DMS53 treated with DMSO at 0.1 percent for 48 hours (cell line): ENCODE data around the gene TMIGD1.
A peak's percentile ranks its signal among the peaks of the same experiment; 100 is the strongest.
"Not testable (repeated sequence)": the region's sequence is repeated elsewhere in the genome, so short reads cannot be mapped to it uniquely, and the experiment has no call there.

ENCODE experiments used
- DNase-seq: peaks from one replicate; lab custom pipeline; 2025; ENCODE audit not compliant: unreplicated experiment; lab: John Stamatoyannopoulos, UW

The TMIGD1 gene

DNA sequence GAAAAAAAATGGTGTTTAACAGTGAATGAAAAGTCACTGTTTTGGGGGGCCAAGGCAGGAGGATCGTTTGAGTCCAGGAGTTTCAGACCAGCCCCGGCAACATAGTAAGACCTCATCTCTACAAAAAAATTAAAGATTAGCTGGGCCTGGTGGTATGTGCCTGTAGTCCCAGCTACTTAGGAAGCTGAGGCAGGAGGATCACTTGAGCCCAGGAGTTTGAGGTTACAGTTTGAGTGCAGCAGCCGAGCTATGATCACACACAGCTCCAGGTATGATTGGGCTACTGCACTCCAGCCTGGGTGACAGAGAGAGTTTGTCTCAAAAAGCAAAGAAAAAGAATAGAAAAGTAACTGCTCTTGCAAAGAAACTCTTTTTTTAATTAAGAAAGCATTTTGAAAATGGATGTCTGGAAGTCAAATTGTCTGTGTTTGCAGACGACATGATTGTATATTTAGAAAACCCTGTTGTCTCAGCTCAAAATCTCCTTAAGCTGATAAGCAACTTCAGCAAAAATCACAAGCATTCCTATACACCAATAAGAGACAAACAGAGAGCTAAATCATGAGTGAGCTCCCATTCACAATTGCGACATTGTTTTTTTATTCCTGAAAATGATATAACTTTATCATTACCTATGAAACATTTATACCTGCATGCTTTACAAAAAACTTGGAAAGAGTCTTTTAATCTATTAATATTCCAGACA is 24.4 kb upstream of the TMIGD1 start:
- no peak for DNase-seq

DNA sequence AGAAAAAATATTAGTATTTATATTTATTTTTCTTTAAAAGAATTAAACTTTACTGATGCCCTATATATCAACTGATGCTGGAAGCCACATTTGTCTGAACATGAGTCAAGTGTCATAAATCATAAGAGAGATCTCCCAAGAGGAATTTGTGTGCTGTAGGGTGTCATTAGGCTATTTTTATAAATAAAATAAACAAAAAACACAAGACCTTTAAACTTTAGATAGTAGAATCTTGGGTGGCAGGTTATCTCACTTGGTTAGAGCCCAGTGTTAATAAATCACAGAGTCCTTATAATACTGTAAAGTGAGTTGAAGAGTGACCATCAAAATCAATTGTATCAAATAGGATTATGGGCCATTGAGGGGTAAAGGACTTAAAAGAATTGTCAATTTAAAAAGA is 23.6 kb upstream of the TMIGD1 start:
- no peak for DNase-seq

DNA sequence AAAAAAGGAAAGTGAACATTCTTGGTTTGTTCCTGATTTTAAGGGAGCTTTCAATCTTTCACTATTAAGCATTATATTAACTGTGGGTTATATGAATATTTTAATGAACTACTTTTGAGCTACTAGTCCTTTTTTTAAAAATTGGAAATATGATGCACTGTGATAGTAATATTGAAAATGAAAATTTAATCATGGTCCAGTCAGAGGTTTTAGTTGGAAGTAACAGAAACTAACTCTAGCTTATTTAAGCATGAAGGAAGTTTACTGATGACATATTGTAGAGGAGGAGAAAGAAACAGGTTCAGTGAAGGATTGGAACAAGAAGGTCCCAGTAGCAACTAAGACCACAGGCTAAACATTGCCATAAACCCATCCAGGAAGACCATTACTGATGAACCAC is 20.8 kb upstream of the TMIGD1 start:
- DNase-seq = no peak

DNA sequence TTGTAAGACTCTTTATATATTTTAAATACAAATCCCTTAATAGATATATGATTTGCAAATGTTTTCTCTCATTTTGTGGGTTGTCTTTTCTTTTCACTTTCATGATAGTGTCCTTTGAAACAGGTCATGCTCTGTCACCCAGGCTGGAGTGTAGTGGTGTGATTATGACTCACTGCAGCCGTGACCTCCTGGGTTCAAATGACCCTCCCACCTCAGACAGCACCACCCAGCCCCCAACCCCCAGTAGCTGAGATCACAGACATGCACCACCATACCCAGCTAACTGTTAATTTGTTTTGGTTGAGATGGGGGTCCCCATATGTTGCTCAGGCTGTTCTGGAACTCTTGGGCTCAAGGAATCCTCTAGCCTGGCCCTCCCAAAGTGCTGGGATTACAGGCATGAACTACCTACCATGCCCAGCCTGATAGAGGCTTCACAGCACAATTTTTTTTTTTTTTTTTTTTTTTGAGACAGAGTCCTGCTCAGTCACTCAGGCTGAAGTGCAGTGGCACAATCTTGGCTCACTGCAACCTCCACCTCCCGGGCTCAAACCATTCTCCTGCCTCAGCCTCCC is 18.5 kb upstream of the TMIGD1 start:
- no peak for DNase-seq

DNA sequence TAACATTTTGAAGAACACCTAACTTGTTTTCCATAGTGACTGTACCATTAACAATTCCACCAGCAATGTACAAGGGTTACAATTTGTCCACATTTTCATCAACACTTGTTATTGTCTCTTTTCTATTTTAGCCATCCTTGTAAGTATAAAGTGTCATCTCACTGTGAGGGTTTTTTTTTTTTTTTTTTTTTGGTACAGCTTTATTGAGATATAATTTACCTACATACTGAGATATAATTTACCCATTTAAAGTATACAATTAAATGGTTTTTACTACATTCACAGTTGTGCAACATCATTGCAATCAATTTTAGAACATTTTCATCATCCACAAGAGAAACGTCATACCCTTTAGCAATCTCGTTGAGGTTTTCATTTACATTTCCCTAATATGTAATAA is 17.9 kb upstream of the TMIGD1 start:
- no peak for DNase-seq

DNA sequence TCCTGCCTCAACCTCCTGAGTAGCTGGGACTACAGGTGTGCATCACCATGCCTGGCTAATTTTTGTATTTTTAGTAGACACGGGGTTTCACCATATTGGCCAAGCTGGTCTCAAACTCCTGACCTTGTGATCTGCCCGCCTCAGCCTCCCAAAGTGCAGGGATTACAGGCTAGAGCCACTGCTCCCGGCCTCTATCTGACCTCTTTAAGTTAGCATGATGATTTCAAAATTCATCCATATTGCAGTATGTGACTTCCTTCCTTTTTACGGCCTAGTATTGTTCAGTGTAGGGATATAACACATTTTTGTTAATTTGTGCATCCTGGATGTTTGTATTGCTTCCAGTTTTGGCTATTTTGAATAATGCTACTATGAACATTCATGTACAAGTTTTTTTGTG is 17.4 kb upstream of the TMIGD1 start:
- DNase-seq = not testable (repeated sequence)

DNA sequence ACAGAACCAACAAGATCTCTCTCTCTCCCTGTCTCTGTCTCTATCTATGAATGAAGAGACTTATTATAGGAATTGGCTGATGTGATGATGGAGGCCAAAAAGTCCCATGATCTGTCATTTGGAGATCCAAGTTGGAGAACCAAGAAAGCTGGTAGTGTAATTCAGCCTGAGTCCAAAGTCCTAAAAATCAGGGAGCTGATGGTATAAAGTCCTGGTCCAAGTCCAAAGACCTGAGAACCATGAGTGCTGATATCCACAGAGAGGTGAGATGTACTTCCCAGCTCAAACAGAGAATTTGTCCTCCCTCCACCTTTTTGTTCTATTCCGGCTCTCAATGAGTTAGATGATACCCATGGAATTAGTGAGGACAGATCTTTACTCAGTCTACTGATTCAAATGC is 15.4 kb upstream of the TMIGD1 start:
- DNase-seq = no peak

DNA sequence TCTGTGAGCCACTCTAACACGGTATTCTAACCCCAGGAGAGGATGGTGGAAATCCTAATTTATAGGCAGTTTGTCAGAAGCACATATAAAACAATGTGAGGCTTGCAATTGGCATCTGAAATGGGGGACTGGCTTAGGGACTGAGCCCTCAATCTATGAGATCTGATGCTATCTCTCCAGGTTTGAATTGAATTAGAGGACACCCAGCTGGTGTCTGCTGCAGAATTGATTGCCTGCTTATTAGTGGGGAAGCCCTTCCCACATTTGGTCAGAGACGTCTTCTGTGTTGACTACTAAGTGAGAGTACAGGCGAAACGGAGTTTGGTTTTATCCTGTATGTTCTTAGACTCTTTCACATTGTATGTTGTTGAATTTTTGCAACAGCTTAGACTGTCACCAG is 13.6 kb upstream of the TMIGD1 start:
- DNase-seq = no peak

DNA sequence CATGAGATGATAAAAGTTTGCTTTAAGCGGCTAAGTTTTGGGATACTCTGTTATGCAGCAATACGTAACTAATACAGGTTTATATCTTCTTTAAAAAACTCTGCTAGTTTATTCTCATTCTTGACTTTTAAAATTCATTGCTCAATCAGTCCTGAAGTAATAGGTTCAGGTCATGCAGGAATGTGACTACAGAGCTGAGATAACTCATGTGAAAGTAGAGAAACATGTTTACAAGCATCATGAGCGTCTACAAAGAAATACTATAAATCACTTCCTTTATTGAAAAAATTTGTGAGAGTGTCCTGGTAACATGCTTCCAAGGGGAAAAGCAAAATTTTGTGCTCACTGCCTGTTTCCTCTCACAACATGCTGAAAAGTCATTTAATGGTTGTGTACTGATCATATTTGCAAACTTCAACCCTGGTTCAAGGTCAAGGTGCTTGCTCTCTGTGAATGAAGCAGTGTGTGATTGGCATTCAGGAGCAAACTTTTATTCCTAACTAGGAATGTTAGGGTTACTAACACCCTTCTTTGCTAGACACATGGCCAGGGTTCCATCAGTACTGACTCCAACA is 12.5 kb upstream of the TMIGD1 start:
- no peak for DNase-seq

DNA sequence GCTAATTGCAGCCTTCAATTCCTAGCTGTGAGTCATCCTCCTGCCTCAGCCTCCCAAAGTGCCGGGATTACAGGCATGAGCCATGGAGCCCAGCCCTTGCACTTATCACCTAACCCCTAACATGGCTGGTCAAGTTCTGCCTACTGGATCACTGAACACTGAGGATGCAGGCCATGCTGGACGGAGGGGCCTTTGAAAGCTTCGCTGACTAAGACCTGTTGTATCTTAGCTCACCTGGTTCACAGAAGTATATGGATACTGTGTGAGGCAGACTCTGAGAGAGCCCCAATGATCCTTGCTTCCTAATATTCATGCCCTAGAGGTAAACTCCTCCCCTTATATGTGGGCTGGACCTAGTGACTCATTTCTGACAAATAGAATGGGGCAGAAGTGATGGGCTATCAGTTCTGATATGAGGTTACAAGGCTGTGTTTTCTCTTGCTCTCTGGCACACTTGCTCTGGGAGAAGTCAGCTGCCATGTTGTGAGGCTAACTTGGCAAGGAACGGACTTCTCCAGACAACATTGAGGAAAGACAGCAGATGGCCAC is 11.7 kb upstream of the TMIGD1 start:
- DNase-seq = peak; percentile 10

DNA sequence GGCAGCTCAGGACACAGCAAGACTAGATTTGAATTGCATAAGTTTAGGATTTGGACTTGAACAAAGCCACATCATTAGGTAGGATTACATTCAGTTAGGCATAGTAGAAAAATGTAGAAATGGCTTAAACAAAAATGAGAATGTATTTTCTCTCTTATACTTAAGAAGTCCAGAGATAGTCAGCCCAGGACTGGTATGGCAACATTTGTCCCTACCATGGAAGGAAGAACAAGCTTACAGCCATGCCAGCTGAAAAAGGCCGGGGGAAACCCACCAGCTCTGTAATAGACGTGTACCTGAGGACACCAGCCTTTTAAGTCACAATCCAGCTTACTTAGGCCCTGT is 11.2 kb upstream of the TMIGD1 start:
- no peak for DNase-seq

DNA sequence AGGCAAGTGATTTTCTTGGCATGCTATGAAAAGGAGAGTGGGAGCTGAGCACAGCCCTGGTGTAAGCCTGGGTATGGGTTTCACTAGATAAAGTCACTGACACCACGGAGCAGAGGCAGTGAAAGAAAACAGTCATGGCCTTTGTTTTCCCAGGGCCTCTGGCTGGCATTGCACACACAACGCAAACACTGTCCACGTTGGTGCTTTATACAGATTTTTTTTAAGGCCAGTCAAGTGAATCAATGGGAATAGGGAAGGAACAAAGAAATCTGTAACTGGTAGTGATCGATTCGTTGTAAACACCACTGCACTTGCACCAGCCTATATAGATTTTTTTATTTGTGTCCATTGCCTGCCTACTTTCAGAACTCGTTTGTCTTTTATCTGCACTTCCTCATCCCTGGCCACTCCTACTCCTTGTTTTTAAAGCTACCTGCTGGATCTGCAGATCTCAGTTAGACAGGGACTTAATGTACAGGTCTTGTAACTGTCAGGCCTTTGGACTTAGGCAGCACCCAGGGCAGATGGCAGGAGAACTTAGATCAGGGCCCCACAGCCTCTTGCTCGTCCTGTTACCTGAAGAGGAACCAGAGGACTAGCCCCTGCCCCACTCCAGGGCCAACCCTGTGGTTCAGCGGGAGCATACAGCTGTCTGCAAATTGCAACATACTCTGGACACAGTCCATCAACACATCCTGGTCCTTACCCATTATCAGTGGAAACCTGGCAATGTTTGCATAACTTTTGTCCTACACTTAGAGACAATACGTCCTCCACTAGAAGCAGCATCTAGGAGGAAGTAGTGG is 10.6 kb upstream of the TMIGD1 start:
- DNase-seq = peak; percentile 89

DNA sequence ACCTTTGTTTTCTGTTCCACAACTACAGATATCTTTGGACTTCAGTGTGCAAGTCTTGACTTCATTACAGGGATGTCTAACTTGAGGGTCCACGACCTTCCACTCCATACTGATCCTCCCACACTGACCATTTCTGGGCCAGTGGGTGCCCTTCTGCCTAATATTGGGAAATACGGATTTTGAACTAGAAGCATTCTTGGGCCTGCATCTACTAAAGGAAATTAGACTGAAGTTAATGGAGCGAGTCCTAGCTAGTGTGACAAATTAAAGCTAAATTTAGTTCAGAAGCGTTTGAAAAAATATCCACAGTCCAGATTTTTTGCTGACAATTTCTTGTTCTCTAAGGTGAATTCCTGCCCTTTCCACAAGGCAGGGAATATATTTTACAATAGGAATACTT is 9.9 kb upstream of the TMIGD1 start:
- DNase-seq = no peak

DNA sequence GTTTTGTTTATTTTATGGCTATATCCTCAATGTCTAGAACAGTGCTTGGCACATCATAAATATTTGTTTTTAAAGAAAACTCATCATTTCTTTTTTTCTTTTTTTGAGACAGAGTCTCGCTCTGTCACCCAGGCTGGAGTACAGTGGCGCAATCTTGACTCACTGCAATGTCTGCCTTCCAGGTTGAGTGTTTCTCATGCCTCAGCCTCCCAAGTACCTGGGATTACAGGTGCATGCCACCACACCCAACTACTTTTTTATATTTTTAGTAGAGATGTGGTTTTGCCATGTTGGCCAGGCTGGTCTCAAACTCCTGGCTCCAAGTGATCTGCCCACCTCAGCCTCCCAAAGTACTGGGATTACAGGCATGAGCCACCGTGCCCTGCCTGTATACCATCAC is 9.4 kb upstream of the TMIGD1 start:
- not testable (repeated sequence) for DNase-seq

DNA sequence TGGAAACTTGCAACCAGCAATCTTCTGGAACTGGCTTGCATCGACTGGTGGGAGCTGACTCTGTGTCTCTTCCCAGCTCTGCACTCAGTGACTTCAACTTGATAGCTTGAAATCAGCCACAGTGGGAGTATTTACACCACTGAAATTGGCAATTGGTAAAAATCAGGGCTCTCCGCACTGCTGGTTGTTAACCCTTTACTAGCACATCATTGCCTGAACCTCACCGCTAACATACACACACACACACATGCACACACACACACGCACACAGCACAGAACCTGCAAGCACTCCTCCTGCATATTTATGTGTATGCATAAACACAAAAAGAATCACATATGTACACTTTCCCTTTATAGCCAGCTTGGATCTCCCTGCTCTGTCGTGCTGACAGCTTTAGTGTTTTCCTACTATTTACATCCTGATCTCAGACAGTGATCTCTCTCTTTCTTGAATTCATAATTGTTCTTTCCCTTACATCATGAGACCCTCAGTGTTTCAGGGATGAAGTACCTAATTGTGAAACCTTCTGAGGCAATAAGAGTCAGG is 7.9 kb upstream of the TMIGD1 start:
- no peak for DNase-seq

DNA sequence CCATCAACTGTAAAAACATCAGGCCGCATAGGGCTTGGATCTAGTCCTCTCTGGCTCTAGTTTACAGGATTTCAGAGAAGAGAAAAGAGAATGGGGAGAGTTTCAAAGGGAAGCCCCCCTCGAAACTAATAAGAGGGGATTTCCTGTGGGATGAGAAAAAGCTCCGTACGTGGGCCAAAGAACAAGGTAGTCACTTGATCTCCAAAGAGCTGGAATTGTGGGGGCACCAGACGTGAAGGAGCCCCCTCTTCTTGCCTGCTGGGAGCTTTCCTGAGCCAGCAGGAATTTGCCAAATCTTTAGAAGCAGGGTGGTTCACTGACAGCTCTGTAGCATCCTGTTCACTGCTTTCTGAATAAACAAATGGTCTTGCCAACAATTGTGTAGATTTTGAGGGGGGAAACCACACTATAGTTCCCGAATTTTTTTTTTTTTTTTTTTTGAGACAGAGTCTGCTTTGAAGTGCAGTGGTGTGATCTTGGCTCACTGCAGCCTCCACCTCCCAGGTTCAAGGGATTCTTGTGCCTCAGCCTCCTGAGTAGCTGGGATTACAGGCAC is 7.0 kb upstream of the TMIGD1 start:
- DNase-seq = no peak

DNA sequence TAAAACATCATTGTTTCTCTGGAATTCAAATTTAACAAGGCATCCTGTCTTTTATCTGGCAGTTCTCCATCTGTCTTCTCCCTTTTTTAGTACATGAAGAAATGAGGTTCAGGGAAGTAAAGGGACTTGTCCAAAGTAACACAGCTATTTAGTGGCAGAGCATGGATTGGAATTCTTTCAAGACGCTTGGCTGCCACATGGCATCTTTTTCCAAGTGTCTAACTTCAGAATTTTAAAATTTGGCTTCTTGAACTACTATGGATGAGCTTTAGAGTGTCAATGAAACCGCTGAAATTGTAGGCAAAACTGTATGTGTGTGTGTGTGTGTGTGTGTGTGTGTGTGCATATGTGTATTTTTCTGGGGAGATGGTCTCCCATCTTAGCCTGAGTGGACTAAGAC is 5.2 kb upstream of the TMIGD1 start:
- DNase-seq = no peak

DNA sequence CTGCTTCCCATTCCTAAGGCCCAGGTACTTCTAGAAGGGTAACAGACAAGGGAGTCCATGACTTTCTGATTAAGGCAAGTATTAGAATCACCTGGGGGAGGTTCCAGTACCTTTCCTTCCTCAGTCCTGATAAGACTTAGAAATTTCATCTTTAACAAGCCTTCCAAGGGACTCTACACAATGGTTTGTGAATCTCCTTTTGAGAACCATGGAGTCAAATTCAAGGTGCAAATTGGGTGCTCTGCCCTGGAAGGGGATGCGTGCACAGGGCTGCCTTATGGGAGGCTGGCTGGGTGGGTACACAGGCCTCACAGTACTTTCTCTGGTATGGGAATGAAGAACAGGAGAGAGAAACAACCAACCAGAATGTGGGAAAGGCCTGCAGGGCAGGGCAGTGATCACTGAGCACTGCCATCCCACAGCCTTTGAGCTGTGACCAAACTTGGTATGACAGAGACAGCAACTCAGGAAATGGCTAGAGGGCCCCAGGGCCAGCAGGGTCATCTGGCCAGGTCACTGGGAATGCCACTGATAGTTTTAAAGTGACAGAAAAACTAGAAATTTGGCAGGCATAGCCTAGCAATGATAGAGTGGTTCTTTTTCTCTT is 3.6 kb upstream of the TMIGD1 start:
- no peak for DNase-seq

DNA sequence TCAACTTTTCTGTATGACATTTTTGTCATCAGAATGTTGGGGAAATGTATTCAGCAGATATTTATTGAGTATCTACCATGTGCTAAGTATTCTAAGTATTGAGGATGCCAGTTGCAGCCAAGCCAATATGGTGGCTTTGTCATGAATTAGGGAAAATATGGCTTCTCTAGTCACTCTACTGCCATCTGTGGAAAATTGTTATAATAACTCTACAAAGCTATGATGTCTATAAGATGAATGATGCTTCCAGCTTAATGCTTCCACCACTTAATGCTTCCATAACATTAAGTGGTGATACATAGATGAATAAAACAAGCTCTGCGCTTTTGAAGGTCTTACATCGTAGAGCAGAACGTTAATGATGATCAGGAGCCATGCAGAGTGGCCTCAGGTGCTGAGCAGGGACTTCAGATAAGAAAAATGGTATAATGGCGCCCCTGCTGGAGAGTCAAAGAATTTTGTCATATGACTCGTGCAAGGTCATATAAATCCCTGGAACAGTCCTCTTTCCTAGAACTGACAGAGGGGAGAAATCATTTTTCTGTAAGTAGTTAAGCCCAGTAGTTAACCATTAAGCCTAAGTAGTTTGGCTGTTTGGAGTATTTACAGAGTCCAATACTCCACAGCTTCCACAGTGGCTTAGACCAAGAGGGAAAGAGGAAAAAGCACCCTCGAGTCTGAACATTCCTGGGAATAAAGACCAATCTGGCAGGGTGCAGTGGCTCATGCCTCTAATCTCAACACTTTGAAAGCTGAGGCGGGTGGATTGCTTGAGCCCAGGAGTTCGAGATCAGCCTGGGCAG is 2.7 kb upstream of the TMIGD1 start:
- DNase-seq = peak; percentile 92

DNA sequence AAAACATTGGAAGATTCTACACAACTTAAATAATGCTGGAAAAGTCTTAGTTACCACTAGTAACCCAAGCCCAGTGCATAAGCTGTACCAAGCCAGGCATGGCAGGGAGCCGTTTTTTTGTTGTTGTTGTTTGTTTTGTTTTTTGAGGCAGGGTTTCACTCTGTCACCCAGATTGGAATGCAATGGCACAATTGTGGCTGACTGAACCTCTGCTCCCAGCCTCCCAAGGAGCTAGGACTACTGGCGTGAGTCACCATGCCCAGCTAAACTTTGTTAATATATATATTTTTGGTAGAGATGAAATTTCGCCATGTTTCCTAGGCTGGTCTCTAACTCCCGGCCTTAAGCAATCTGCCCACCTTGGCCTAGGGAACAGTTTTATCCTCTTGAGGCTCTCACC is 564 bp upstream of the TMIGD1 start:
- no peak for DNase-seq
